CD14-positive monocyte (primary cell): Measurements from ENCODE around the gene ADAM11. TPM values are rescaled to one million over a fixed set of nuclear protein-coding genes. Genes with fewer than 3 reads are reported as not detected.
A peak's percentile ranks its signal among the peaks of the same experiment; 100 is the strongest.

Source experiments
- DNase-seq, 3 donors: peaks; one replicate each; pipeline ENCODE4 v3.0.0-alpha.2; 2011 to 2022
- H2AFZ ChIP-seq: 2 replicates; pipeline ENCODE4 v1.6.0; 2012; ENCODE audit warnings: mild to moderate bottlenecking, low read depth, low read length, inconsistent platforms; ENCODE audit not compliant: insufficient read depth, poor library complexity, severe bottlenecking
- H3K27ac ChIP-seq, 2 donors: 1 replicate in 1 of 2; 2 replicates in 1 of 2; pipeline ENCODE4 v1.5.1; 2012 to 2013; ENCODE audit warnings: low read length in 2 of 2, control low read depth in 1 of 2, inconsistent platforms in 1 of 2, low read depth in 1 of 2, mild to moderate bottlenecking in 1 of 2
- H3K27me3 ChIP-seq, 2 donors: one replicate each; pipeline versions ENCODE4 v1.6.0 to v1.6.1; 2011 to 2013; ENCODE audit warnings: low read length in 2 of 2; ENCODE audit not compliant: control insufficient read depth in 2 of 2, insufficient read depth in 2 of 2
- H3K36me3 ChIP-seq, 2 donors: replicated peaks in 1 of 2; 1 replicate in 1 of 2; 2 replicates in 1 of 2; pipeline versions ENCODE4 v1.5.1 to v1.6.1; 2012 to 2013; ENCODE audit warnings: low read length in 2 of 2, control low read depth in 1 of 2, inconsistent platforms in 1 of 2, mild to moderate bottlenecking in 1 of 2; ENCODE audit not compliant: insufficient read depth in 2 of 2, control insufficient read depth in 1 of 2
- H3K4me1 ChIP-seq, 2 donors: 1 replicate in 1 of 2; 2 replicates in 1 of 2; pipeline versions ENCODE4 v1.5.1 to v1.6.1; 2012 to 2013; ENCODE audit warnings: low read length in 2 of 2, control low read depth in 1 of 2, inconsistent platforms in 1 of 2, mild to moderate bottlenecking in 1 of 2, moderate library complexity in 1 of 2; ENCODE audit not compliant: insufficient read depth in 2 of 2, control insufficient read depth in 1 of 2
- H3K4me2 ChIP-seq: replicated peaks from 2 replicates; pipeline ENCODE3; 2012; ENCODE audit warnings: low read length, moderate library complexity, mild to moderate bottlenecking; ENCODE audit not compliant: poor library complexity, severe bottlenecking; ENCODE audit errors: extremely low read depth
- H3K4me3 ChIP-seq, 3 experiments: fragments of 200-600 bp in 1 of 3; sonication (generic) in 1 of 3; replicated peaks in 1 of 3; 1 replicate in 2 of 3; 2 replicates in 1 of 3; pipeline ENCODE4 v1.5.1; 2011 to 2013; ENCODE audit warnings: low read length in 3 of 3, mild to moderate bottlenecking in 3 of 3, control low read depth in 2 of 3, low read depth in 2 of 3, inconsistent platforms in 1 of 3, moderate library complexity in 1 of 3
- H3K79me2 ChIP-seq: 2 replicates; pipeline ENCODE4 v1.6.0; 2012; ENCODE audit warnings: mild to moderate bottlenecking, control low read depth, inconsistent platforms, low read length, moderate library complexity; ENCODE audit not compliant: insufficient read depth
- H3K9ac ChIP-seq: 2 replicates; pipeline ENCODE4 v1.6.0; 2017; ENCODE audit warnings: low read length, mild to moderate bottlenecking; ENCODE audit not compliant: insufficient read depth, poor library complexity, severe bottlenecking
- H3K9me3 ChIP-seq, 2 donors: replicated peaks in 1 of 2; 1 replicate in 1 of 2; 2 replicates in 1 of 2; pipeline versions ENCODE4 v1.5.1 to v1.6.1; 2012 to 2013; ENCODE audit warnings: low read length in 2 of 2, control low read depth in 1 of 2; ENCODE audit not compliant: control insufficient read depth in 1 of 2, insufficient read depth in 1 of 2
- H4K20me1 ChIP-seq: 2 replicates; pipeline ENCODE4 v1.6.0; 2012; ENCODE audit warnings: mild to moderate bottlenecking, low read length, control low read depth, moderate library complexity; ENCODE audit not compliant: insufficient read depth
- H3K27ac Mint-ChIP-seq, 7 donors: one replicate each; pipeline ENCODE4 v1.8.0; 2020; ENCODE audit warnings: mild to moderate bottlenecking in 7 of 7, mixed read lengths in 7 of 7, moderate library complexity in 6 of 7, inconsistent platforms in 2 of 7
- H3K27me3 Mint-ChIP-seq, 3 donors: one replicate each; pipeline ENCODE4 v1.8.0; 2021 to 2022; ENCODE audit warnings: low read depth in 3 of 3, mild to moderate bottlenecking in 3 of 3, mixed read lengths in 3 of 3, moderate library complexity in 3 of 3, inconsistent platforms in 1 of 3
- H3K36me3 Mint-ChIP-seq, 2 donors: one replicate each; pipeline ENCODE4 v1.8.0; 2020; ENCODE audit warnings: mixed read lengths in 2 of 2, inconsistent platforms in 1 of 2, mild to moderate bottlenecking in 1 of 2
- H3K4me1 Mint-ChIP-seq: one replicate; pipeline ENCODE4 v1.8.0; 2020; ENCODE audit warnings: mild to moderate bottlenecking, mixed read lengths
- H3K4me3 Mint-ChIP-seq, 2 donors: one replicate each; pipeline ENCODE4 v1.8.0; 2020; ENCODE audit warnings: mild to moderate bottlenecking in 2 of 2, mixed read lengths in 2 of 2, moderate library complexity in 1 of 2
- H3K9me3 Mint-ChIP-seq, 7 donors: one replicate each; pipeline ENCODE4 v1.8.0; 2020 to 2022; ENCODE audit warnings: mixed read lengths in 7 of 7, mild to moderate bottlenecking in 6 of 7, moderate library complexity in 6 of 7, inconsistent platforms in 2 of 7
- CTCF ChIP-seq: fragments of 200-600 bp; IDR thresholded peaks from one replicate; pipeline ENCODE4 v1.8.0; 2022; ENCODE audit warnings: antibody characterized with exemption, mild to moderate bottlenecking
- WGBS: methylation state at CpG from one replicate; pipeline ENCODE4 v1.1.5; 2013; ENCODE audit warnings: missing lambda C conversion rate; ENCODE audit not compliant: insufficient coverage; 5-methylcytosine and 5-hydroxymethylcytosine counted together
- intact Hi-C, 2 donors: fragments of 100-400 bp; cut with micrococcal nuclease; formaldehyde crosslinking; loops; one replicate each; pipeline versions ENCODE4 v1.15.0 to v1.15.1; 2023
- polyA plus RNA-seq, 3 donors: library from polyadenylated mRNA; depleted of rRNA in 1 of 3; unstranded in 2 of 3; stranded (reverse) in 1 of 3; fragments of 300-500 nt in 2 of 3; fragments of >200 nt in 1 of 3; fragmentation: Illumina TruSeq in 2 of 3; gene quantifications; 1 replicate in 2 of 3; 2 replicates in 1 of 3; pipeline ENCODE4 v1.2.3, GENCODE V29; 2012 to 2021

The ADAM11 gene
- polyA plus RNA-seq, 3 donors, result 0.19 TPM; not detected in 2

- Histone ChIP-seq H2AFZ (peak overlapping the region; percentile 80), H4K20me1 (no peaks in the 10 kb centered on the region), H3K4me2 (peak overlapping the region; percentile 53), H3K79me2 (no peaks in the 10 kb centered on the region), H3K9me3 (no peaks in the 10 kb centered on the region), H3K36me3 (no peaks in the 10 kb centered on the region), H3K27me3 (no peaks in the 10 kb centered on the region), H3K9ac (peak overlapping the region; percentile 66), H3K4me1 (peaks cover 18 to 20% of the 10 kb centered on the region in 2 donors), H3K4me3 (peak overlapping the region in 1 of 3 experiments; percentile 13), H3K27ac (peak overlapping the region; percentile 83 to 85)
- H3K27me3 Mint-ChIP-seq, result peaks cover 0 to 2% (median 0%) of the 10 kb centered on the region in 3 donors
- H3K9me3 Mint-ChIP-seq, result no peaks in the 10 kb centered on the region
- H3K27ac Mint-ChIP-seq, result peak overlapping the region; percentile 83 to 97 (median 95)
- H3K36me3 Mint-ChIP-seq, result peaks cover 0 to 6% of the 10 kb centered on the region in 2 donors
- intact Hi-C loops, result no loop called here
- peak overlapping the region; percentile 63 to 64 for H3K4me3 Mint-ChIP-seq
- DNase-seq, result peak in 1 of 3 donors; percentile 3
- 90% methylated on average over 15 of the region's 18 CpGs for WGBS
- no peak for TF ChIP-seq CTCF
- H3K4me1 Mint-ChIP-seq, result peaks cover 23% of the 10 kb centered on the region
Observed at GRCh38 chr17:44793885-44794842, 35.4 kb downstream of the ADAM11 start.

- Histone ChIP-seq H3K9ac (peak overlapping the region; percentile 66), H3K79me2 (no peaks in the 10 kb centered on the region), H3K27ac (peak overlapping the region; percentile 83 to 85), H3K4me2 (peak overlapping the region; percentile 53), H3K4me3 (peak overlapping the region in 1 of 3 experiments; percentile 13), H3K27me3 (no peaks in the 10 kb centered on the region), H3K9me3 (no peaks in the 10 kb centered on the region), H2AFZ (peak overlapping the region; percentile 80), H4K20me1 (no peaks in the 10 kb centered on the region), H3K4me1 (peaks cover 18 to 20% of the 10 kb centered on the region in 2 donors), H3K36me3 (no peaks in the 10 kb centered on the region)
- peaks cover 0 to 2% (median 0%) of the 10 kb centered on the region in 3 donors for H3K27me3 Mint-ChIP-seq
- no peak for TF ChIP-seq CTCF
- H3K4me3 Mint-ChIP-seq, result peak overlapping the region; percentile 63 to 64
- peak overlapping the region; percentile 83 to 97 (median 95) for H3K27ac Mint-ChIP-seq
- peaks cover 23% of the 10 kb centered on the region for H3K4me1 Mint-ChIP-seq
- H3K36me3 Mint-ChIP-seq, result peaks cover 0 to 6% of the 10 kb centered on the region in 2 donors
- H3K9me3 Mint-ChIP-seq, result no peaks in the 10 kb centered on the region
- peak; percentile 88 to 96 (median 93) for DNase-seq
- 13% methylated on average over 3 of the region's 10 CpGs for WGBS
- intact Hi-C loops, result no loop called here
Observed at GRCh38 chr17:44794851-44795413, 36.1 kb downstream of the ADAM11 start.
